Kidney (tissue), 14 donors: Measurements from ENCODE around the gene RANBP3. TPM values are rescaled to one million over a fixed set of nuclear protein-coding genes. Genes with fewer than 3 reads are reported as not detected.

Experiments used
- DNase-seq, 5 donors: peaks; one replicate each; pipeline ENCODE4 v3.0.0-alpha.2; 2013 to 2020
- FAIRE-seq: peaks from 2 replicates; lab custom pipeline; 2012; peaks lifted over from hg19 to GRCh38; lab: Jason Lieb, UNC
- H3K27ac ChIP-seq, 2 donors: one replicate each; pipeline ENCODE4 v1.7.0; 2013; ENCODE audit warnings: low read depth in 2 of 2, low read length in 2 of 2, inconsistent platforms in 1 of 2
- H3K27me3 ChIP-seq: one replicate; pipeline ENCODE4 v1.7.1; 2013; ENCODE audit warnings: low read length, inconsistent platforms; ENCODE audit not compliant: control insufficient read depth, insufficient read depth
- H3K36me3 ChIP-seq, 3 donors: one replicate each; pipeline versions ENCODE4 v1.7.0 to v1.7.1; 2013; ENCODE audit warnings: low read length in 3 of 3, control low read depth in 1 of 3, inconsistent platforms in 1 of 3; ENCODE audit not compliant: insufficient read depth in 3 of 3, control insufficient read depth in 2 of 3
- H3K4me1 ChIP-seq, 3 donors: one replicate each; pipeline versions ENCODE4 v1.7.0 to v1.7.1; 2013; ENCODE audit warnings: low read length in 3 of 3, inconsistent platforms in 1 of 3, low read depth in 1 of 3; ENCODE audit not compliant: control insufficient read depth in 2 of 3, insufficient read depth in 2 of 3
- H3K4me3 ChIP-seq, 3 donors: one replicate each; pipeline versions ENCODE4 v1.7.0 to v1.8.1; 2013; ENCODE audit warnings: low read length in 3 of 3, control low read depth in 1 of 3, inconsistent platforms in 1 of 3
- H3K9ac ChIP-seq, 3 donors: one replicate each; pipeline versions ENCODE4 v1.7.0 to v1.7.1; 2013; ENCODE audit warnings: low read length in 3 of 3, control low read depth in 1 of 3, inconsistent platforms in 1 of 3
- H3K9me3 ChIP-seq, 3 donors: one replicate each; pipeline versions ENCODE4 v1.7.0 to v1.7.1; 2013; ENCODE audit warnings: low read length in 3 of 3, control low read depth in 1 of 3, inconsistent platforms in 1 of 3; ENCODE audit not compliant: control insufficient read depth in 2 of 3, insufficient read depth in 1 of 3
- intact Hi-C: fragments of 100-400 bp; cut with DNase I; formaldehyde crosslinking; loops from one replicate; pipeline ENCODE4 v1.11.1; 2022
- polyA plus RNA-seq: library from polyadenylated mRNA; stranded (reverse); fragments of 350-450 nt; fragmentation: Illumina TruSeq; extraction: RNeasy Lipid Tissue Mini Kit (QIAGEN cat#74804); gene quantifications from one replicate; pipeline ENCODE4 v1.2.3, GENCODE V29; 2014; ENCODE audit warnings: low read depth, low replicate concordance; ENCODE audit not compliant: insufficient read depth
- total RNA-seq: library from RNA; stranded (reverse); fragmentation: NEBNext Ultra II Directional; extraction: Animal tissue kit (Norgen Biotek cat#: 25700); gene quantifications from one replicate; pipeline ENCODE4 v1.2.1, GENCODE V29; 2021
- TF ChIP-seq, protein P1 (sequence below): IDR thresholded peaks from 3 replicates; pipeline ENCODE4 v1.5.1; 2012; ENCODE audit warnings: mild to moderate bottlenecking, moderate library complexity, borderline replicate concordance; ENCODE audit not compliant: insufficient read depth; ENCODE audit errors: extremely low read depth
- donor health status: control.
- donor health status: control.
- donor health status: control.
- donor health status: control.
- donor health status: control.
- donor health status: DM: yes; HTN: yes; CAD: no.
- donor health status: Normal renal cell carcinoma (clear cell type).

Gene RANBP3
- total and polyA plus RNA-seq, 2 donors from 2014 or later: 33.7 to 69.7 TPM

DNA sequence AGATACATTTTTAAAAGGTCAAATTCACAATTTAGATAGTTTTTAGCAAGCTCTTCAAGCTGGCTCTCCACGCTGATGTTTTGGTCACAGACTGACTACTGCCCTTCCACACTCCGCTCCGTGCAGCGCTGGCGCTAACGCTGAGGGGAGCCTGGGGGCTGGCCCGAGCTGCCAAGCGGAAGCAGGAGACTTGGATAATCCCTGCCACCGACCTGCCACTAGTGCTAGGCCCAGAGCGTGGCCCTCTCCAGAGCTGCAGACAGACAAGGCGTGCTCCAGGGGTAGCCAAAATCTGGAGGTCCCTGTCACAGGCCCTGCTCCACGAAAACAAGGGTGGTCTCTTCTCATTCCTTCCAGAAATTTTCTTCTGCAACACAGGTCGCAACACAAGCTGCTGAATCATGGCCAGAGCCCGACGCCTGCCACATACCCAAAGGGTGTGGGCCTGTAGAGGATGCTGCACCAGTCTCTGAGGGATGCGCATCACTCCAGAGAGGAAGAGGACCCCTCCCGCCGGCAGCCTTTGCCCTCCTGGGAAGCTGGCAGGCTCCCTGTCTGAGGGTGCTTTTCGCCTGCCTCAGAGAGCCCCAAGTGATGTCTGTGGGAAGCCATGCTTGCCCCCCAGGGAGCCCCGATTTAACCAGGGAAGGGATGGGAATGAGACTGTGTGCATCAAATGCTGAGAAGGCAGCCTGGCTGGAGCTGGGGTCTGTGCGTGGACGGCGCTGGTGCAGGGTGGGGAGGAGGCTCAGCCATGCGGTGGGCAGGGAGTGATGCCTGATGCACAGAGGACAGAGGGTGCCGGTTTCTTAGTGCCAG is 42.3 kb downstream of the RANBP3 start:
- Histone ChIP-seq H3K27me3 (no peaks in the 10 kb centered on the region), H3K36me3 (peaks cover 0 to 21% (median 16%) of the 10 kb centered on the region in 3 donors), H3K27ac (no peak overlapping the region), H3K4me3 (no peak overlapping the region), H3K9me3 (no peaks in the 10 kb centered on the region), H3K9ac (no peak overlapping the region), H3K4me1 (peaks cover 0 to 2% (median 2%) of the 10 kb centered on the region in 3 donors)
- DNase-seq (no peak), FAIRE-seq (no peak)
- intact Hi-C loops: no loop called here
- TF ChIP-seq, protein P1, sequence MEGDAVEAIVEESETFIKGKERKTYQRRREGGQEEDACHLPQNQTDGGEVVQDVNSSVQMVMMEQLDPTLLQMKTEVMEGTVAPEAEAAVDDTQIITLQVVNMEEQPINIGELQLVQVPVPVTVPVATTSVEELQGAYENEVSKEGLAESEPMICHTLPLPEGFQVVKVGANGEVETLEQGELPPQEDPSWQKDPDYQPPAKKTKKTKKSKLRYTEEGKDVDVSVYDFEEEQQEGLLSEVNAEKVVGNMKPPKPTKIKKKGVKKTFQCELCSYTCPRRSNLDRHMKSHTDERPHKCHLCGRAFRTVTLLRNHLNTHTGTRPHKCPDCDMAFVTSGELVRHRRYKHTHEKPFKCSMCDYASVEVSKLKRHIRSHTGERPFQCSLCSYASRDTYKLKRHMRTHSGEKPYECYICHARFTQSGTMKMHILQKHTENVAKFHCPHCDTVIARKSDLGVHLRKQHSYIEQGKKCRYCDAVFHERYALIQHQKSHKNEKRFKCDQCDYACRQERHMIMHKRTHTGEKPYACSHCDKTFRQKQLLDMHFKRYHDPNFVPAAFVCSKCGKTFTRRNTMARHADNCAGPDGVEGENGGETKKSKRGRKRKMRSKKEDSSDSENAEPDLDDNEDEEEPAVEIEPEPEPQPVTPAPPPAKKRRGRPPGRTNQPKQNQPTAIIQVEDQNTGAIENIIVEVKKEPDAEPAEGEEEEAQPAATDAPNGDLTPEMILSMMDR: no peak

GRCh38 chr19:5934774-5935472 is 43.0 kb downstream of the RANBP3 start:
- FAIRE-seq: no peak

GRCh38 chr19:5934069-5934401 is 43.9 kb downstream of the RANBP3 start:
- intact Hi-C loops: no loop called here
- TF ChIP-seq, protein P1: no peak
- Histone ChIP-seq H3K9me3 (no peaks in the 10 kb centered on the region), H3K36me3 (peaks cover 5 to 28% (median 11%) of the 10 kb centered on the region in 3 donors), H3K27me3 (no peaks in the 10 kb centered on the region), H3K9ac (no peak overlapping the region), H3K4me3 (no peak overlapping the region), H3K4me1 (peaks cover 0 to 2% (median 2%) of the 10 kb centered on the region in 3 donors), H3K27ac (no peak overlapping the region)
- FAIRE-seq (no peak), DNase-seq (no peak)

More at GRCh38 chr19:5934774-5935472, 43.0 kb downstream of the RANBP3 start:
- DNase-seq: peak in 4 of 5 donors; percentile 82 to 93 (median 86)
- H3K36me3 ChIP-seq: peaks cover 5 to 26% (median 9%) of the 10 kb centered on the region in 3 donors
- no peak overlapping the region for H3K4me3 ChIP-seq
- no peaks in the 10 kb centered on the region for H3K27me3 ChIP-seq
- H3K9me3 ChIP-seq: no peaks in the 10 kb centered on the region
- peaks cover 0 to 2% (median 2%) of the 10 kb centered on the region in 3 donors for H3K4me1 ChIP-seq
- intact Hi-C loops: no loop called here
- TF ChIP-seq, protein P1: no peak
- no peak overlapping the region for H3K27ac ChIP-seq
- no peak overlapping the region for H3K9ac ChIP-seq
